ENCODE data around the gene CDCA7L. TPM values are rescaled to one million over a fixed set of nuclear protein-coding genes. Genes with fewer than 3 reads are reported as not detected.
"Not testable (repeated sequence)": the region's sequence is repeated elsewhere in the genome, so short reads cannot be mapped to it uniquely, and the experiment has no call there.

CDCA7L gene
- polyA plus RNA-seq, 1 donor: 62.6 TPM

DNA sequence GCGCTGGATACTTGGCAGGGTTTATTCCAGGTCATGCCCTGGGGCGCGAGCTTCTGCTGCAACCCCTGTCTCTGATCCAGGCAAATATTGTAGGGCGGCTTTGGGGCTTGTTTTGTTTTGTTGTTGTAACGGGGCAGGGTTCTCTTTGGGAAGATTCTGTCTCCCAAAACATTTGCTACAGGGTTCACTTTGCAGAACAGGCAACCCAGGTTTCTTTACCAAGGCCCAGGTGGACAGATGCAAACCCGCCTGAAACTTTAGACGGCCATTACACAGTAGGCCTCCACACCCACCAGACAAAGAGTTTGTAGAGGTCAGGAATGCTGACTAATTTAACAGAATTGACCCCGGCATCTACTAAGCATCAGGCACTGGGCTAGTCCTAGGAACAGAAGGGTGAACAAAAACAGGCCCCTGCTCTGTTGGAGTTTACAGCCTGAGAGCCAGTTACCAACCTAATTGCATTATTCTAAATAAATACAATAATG, 567 bp upstream of the CDCA7L start:
- DNase-seq: no peak

DNA sequence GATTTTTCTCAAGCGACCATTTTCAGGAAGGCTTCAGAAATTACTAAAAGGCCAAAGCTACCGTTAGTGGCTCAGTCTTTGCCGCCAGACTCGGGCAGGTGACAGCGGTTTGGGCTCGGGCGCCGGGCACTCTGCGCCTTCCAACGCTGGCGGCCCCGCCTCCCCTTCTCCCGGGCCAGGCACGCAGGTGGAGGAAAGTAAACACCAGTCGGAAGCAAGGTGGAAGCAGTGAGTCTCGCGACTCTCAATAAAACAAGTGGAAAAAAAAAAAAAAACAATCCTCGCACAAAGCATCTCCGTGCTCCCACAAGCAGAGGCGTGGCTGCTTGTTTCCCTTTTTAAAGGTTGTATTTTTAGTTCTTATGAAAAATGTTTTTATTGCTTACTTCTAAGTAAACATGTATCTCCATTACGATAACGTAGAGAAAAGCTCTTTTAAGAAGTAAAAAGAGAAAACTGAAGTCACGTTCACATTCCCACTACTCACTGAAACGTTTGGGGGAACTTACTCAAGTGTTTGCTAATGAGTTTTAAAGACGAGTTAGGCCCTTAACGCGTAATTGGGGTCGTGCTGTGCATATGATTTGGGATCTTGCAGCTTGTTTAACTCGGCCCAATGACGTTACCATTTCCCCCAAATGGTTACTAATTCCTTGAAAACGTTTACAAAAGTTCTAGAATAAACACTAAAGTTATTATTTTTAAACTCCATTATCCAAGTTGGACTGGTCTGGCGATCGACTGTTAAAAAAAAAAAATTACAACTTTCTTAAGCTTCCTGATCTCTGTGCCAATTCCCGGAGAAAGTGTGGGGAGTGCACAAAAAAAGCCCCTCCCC, 864 bp downstream of the CDCA7L start:
- DNase-seq: peak; percentile 59

DNA sequence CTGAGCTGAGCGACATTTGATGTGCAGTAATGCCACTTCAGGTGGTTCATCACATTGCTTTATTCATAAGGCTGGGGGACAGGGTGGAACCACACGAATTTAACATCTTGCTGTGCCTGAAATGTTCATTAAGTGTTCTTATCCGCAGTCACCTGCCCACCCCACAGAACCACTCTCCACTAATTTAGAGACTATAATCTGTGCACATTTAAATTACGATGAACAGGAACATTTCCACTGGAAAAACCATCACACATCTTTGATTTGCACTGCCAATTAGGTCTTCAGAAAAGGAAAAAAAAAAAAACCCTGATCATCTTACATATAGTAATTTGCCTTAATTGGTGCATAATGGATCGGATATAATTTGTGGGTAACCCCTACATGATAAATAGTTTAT, 2.3 kb downstream of the CDCA7L start:
- no peak for DNase-seq

DNA sequence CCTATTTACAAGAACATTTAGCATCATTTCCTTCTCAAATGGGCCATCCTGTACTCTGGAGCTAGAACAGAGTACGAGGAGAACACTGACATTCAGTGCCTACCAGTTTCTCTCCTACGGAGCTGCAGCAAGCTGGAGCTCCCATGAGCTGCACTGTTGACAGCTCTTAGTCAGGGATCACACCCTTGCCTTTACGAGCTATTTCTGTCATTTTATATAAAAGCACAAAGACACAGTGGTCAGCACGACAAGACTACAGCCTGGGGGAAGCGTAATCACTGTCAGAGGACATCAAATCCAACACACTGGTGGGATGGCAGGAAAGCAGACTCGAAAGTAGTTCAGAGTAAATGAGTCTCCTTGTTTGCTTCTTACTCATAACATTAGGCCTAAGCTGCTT, 2.7 kb downstream of the CDCA7L start:
- no peak for DNase-seq

DNA sequence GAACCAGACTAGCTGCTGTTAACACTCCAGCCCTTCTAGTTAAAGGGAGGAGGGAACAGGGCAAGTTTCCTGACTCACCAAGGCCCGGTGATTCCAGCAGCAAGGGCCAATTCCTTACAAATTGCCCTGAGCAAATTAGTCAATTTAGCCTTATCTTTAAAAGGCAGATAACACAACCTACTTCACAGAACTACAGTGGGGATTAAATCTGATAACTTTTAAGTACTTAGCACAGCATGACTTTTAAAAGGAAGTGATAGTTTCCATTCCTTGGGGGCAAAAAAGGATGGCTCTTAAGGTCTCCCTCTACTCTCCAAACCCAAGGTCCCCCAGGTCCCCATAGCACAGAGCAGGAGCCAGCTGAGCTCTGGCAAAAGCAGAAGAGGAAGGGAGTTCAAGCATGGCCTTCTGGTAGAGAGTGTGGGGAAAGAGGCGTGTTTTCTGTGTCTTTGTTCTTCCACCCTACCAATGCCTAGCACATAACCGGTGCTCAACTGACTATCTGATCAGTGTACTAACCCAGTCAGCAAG, 4.0 kb downstream of the CDCA7L start:
- DNase-seq: no peak

DNA sequence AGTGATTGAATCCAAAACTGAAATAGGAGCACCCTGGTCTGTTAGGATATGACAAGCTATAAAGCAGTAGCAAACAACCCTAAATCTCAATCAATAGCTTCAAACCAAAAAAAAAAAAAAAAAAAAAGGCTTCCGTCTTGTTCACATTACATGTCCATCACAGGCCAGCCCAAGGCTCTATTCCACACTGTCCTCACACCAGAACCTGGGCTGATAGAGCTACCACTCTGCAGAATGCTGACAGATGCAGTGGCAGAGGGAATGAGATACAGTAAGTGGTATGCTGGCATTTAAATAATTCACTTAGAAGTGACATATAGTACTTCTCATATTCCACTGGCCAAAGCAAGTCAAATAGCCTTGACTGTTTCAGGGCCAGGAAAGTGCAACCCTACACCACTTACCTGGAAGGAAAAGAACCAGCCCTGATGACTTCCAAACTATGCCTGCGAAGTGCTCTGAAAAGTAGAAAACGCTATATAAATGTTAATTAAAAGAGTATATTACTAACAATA, 5.8 kb downstream of the CDCA7L start:
- DNase-seq: no peak

DNA sequence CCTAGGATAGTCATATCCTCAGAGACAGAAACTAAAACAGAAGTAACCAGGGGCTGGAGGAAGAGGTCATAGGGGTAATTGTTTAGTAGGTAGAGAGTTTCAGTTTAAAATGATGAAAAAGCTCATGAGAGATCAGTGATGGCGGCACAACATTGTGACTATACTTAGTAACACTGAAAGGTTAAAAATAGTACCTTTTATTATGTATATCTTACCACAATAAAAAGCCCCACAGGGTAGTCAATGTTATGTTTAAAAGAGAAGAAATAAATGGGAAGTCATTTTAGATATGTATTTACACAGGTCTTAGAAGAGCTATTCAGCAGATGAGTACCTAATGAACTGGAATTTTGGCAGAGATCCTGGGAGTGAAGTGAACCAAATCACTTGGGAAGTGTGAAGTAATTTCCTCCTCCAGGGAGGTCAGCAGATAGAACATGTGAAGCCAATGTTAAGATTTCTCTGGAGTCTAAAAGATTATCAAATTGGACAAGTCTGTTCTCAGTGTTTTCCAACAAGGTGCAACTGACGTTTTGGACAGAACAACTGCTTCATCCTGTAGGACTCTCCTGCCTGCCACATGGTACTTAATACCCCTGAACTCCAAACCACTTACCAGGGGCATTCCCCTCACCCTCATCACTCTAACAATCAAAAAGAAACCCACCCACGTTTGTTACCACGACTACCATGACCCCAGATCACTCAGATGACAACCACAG, 6.4 kb downstream of the CDCA7L start:
- DNase-seq: no peak

DNA sequence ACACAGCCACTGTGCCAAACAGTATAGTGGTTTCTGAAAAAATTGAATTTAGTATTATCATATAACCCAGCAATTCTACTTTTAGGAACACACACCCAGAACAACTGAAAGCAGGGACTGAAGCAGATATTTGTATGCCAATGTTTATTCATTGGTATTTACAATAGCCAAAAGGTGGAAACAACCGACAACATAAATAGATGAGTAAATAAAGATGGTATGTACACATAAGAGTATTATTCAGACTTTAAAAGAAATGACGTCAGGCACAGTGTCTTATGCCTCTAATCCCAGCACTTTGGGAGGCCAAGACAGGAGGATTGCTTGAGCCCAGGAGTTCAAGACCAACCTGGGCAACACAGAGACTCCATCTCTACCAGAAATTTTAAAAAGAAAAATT, 7.2 kb downstream of the CDCA7L start:
- DNase-seq: no peak

DNA sequence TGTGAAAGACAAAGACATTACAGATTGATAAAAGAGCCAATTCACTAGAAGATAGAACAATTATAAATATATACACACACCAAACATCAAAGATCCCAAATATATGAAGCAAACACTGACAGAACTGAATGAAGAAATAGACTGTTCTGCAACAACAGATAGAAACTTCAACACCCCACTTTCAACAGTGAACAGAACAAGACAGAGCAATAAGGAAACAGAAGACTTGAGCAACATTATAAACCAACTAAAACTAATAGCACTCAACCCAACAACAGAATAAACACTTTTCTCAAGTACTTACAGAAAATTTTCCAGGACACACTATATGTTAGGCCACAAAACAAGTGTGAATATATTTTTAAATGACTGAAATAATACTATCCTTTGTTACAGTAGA, 10.9 kb downstream of the CDCA7L start:
- no peak for DNase-seq

DNA sequence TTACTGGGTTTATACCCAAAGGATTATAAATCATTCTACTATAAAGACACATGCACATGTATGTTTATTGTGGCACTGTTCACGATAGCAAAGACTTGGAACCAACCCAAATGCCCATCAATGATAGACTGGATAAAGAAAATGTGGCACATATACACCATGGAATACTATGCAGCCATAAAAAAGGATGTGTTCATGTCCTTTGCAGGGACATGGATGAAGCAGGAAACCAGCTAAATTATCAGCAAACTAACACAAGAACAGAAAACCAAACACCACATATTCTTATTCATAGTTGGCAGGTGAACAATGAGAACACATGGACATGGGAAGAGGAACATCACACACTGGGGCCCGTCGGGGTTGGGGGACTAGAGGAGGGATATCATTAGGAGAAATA, 12.4 kb downstream of the CDCA7L start:
- DNase-seq: not testable (repeated sequence)

DNA sequence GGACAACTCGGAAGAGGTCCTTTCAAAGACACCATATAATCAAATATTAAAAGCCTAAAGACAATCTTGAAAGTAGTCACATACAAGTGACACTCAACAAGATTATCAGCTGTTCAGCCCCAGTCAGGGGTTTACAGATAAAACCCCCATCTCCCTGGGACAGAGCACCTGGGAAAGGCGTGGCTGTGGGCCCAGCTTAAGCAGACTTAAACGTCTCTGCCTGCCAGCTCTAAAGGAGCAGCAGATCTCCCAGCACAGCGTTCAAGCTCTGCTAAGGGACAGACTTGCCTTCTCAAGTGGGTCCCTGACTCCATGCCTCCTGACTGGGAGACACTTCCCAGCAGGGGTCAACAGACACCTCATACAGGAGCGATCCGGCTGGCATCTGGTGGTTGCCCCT, 18.0 kb downstream of the CDCA7L start:
- DNase-seq: no peak

DNA sequence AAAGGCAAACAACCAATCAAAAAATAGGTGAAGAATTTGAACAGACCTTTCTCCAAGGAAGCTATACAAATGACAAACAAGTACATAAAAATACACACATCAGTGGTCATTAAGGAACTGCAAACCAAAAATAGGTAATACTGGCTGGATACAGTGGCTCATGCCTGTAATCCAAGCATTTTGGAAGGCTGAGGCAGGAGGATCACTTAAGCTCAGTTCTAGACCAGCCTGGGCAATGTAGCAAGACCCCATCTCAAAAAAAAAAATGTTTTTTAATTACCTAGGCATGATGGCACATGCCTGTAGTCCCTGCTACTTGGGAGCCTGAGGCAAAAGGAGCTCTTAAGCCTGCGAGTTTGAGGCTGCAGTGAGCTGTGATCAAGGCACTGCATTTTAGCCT, 19.3 kb downstream of the CDCA7L start:
- no peak for DNase-seq

DNA sequence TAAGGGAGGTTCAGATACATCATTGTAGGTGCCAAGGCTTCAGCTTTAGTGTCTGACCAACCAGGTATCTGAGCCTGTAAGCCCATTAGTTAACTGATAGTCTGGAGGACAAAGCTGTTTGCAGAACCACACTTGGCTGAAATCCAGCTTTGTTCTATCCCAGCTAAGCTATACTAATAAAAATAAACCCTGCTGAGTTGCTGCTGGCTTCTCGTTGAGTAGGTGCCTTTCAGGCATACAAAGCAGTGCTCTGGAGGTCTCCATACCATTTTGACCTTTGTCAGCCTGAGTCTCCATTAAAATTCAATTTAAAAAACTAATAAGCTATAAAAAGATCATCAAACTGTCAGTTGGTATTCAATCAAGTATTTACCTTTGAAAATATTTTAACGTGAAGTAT, 22.0 kb downstream of the CDCA7L start:
- DNase-seq: no peak

DNA sequence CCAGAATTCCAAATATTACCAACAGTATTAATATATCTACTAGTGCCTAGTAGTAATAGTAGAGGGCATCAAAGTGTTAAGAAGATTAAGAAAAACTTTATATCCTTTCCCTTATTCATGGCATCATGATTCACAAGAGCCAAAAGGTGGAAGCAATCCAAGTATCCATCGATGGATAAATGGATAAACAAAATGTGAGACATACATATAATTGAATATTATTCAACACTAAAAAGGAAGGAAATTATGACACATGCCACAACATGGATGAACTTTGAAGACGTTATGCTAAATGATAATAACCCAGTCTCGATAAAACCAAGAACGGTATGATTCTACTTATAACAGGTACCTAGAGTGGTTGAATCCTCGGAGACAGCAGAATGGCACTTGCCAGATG, 23.1 kb downstream of the CDCA7L start:
- no peak for DNase-seq

DNA sequence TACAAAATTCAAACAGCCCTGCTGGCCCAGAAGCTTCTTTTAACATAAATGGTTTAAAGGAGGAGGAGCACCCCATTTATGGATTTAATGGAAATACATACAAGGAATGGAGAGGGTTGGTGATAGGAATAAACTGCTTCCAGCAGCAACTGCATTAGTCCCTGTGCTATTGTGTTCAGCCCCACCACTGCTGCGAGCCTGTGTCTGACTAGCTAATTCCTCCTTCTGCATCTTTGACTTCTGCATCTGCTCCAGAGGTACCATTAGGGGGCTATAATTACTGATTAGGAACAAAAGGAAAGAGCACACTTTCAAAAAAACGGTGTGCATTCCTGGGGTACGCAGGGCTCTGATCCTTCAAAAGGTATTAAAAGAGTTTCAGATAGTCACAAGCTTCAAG, 24.8 kb downstream of the CDCA7L start:
- no peak for DNase-seq

DNA sequence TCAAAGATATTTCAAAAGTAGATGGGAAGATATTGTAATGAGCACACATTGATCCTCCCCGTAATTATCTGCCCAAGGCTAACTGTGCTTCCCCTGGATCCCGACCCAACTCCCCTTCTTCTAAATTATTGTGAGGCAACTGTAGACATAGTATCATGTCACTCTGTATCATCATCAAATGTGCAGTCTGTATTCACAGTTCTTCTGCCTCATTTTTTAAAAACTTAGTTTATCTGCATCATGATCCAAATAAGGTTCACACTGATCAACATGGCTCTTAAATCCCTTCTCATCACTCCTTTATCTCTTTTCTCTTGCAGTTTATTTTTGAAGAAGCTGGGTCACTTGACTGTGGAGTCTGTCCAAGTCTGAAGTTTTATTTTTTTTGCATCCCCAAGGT, 27.5 kb downstream of the CDCA7L start:
- DNase-seq: no peak

DNA sequence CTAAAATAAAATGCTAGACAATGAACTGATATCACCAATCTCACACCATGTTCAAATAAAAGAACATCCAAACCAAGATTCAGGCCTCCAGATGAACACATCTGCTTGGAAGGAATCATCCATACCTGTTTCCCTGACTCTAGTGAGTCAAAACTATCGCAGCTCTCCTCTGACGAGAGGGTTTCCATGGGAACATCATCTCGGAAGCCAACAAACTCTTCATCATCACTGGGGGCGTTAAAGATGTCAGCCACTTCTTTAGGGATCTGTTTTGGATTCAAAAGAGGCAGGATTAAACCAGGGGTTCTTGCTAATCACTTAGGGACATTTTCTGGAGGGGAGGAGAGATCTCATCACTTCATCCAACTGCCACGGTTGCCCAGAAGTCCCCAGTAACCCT, 29.1 kb downstream of the CDCA7L start:
- no peak for DNase-seq

DNA sequence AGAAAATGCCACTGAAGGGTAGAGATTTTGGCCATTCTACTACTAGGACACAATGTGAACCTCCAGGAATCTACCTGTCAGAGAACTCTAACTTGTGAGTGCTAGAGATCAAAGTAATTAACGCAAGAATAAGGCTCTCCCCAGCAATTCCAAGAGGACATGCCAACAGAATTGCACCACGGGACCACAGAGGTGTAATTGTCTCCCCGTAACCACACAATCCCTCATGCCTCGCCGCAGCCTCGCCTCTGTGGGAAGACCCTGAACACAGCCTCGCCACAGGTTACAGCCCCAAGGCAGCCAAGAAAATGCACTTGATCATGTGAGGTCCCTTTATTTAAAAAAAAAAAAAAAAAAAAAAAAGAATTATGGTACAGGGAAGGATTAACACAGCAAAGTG, 29.5 kb downstream of the CDCA7L start:
- DNase-seq: no peak

DNA sequence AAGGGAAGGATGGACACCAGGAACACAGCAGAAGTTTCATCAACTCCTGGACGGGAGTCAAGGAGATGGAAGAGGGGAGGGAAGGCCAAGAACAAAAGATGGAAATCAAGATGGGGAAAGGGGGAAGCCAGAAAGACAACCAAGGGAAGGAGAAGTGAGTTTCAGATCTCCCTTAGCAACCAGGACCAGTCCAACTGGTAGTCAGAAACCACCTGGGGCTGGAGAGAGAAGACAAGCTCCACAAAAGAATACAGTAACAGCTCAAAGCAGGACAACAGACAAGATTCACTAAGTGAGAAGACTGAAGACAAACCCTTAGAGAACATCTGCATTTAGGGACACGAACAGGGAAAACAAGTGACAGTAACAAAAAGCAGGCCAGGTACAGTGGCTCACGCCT, 30.6 kb downstream of the CDCA7L start:
- no peak for DNase-seq

DNA sequence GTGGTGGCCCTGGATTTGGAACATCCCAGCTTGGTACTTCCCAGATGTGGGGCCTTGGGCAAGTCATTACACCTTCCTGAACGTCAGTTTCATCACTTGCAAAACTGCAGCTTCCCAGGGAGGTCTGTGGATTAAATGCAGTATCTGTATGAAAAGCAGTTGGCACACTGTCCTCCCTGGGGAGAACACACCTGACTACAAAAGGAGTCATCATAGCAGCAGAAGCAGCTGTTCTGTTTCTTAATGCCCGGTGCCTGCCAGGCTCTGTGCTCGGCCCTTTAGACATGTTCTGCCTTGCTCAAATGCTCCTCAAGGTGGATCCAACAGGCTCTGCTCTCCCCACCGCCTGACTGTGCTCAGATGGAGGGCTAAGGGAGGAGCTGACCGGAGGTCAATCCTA, 31.0 kb downstream of the CDCA7L start:
- DNase-seq: no peak

DNA sequence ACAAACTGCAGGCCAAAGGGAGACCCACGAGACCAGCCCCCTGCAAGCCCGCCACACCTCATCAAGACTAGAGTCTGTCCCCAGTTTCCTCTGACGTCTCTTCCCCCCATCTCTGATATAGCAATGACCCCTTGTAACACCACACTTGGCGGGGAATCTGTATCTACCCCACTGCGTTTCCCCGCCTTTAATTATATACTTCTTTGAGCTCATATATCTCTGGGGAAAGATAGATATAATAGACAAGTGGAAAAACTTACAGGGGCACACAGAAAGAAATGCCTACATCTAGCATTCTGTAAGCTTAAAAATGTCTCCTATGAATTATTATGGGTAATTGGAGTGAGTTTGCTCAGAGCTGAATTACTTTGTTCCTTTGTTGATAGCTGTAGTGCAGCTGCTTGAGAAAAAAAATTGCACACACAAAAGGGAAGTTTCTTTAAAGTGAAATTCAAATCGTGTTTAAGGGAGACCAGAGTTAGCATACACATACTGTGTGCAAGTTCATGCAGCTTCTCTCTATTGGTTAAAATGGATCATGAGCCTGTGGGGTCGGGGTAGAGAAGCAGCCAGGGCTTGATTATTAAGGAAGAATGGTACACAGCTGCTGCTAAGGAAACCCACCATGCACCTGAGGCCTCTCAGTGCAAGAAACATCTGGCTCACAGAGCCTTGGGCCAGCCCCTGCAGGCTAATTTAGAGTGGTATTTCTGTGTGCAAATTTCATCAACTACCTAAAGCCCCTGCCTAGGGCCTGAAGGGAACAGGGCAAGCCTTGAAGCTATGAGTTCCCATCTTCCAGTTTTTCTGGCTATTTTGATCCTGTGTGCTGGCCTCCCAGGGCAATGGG, 32.5 kb downstream of the CDCA7L start:
- no peak for DNase-seq

DNA sequence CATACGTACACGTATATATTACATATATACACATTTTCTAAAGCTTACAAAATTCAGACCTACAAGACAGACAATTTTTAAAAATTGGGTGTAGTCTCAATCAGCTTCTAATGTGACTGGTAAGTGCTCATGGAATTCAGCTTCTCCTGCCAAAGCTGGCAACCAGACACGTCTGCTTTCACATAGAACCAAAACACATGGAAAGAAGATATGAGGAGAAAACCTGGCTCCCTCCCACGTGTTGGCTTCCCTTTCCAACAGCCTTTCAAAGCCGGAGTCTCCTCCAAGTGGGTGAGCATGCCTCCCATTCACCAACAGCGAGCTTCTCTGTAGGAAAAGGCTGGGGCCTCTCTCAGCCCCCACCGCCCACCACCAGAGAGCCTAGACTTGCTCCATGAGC, 33.4 kb downstream of the CDCA7L start:
- no peak for DNase-seq

Data from left kidney (tissue), 2 donors.